HepG2 (cell line): ENCODE data around the gene YIF1A. TPM values are rescaled to one million over a fixed set of nuclear protein-coding genes. Genes with fewer than 3 reads are reported as not detected.

Experiments used
- CAMTA2 ChIP-seq: sonication (generic); formaldehyde crosslinking; IDR thresholded peaks from 2 replicates; pipeline ENCODE4 v1.4.0; 2020; ENCODE audit warnings: mild to moderate bottlenecking, missing genetic modification reagents, borderline replicate concordance
- ELF3 ChIP-seq: IDR thresholded peaks from 2 replicates; pipeline ENCODE4 v1.6.1; 2016; ENCODE audit warnings: missing genetic modification reagents, missing compliant biosample characterization
- HMG20A ChIP-seq: IDR thresholded peaks from 2 replicates; pipeline ENCODE4 v1.6.1; 2016; ENCODE audit warnings: borderline replicate concordance
- HOMEZ ChIP-seq: IDR thresholded peaks from 2 replicates; pipeline ENCODE4 v1.6.1; 2016; ENCODE audit warnings: low read depth
- MTF1 ChIP-seq: sonication (generic); formaldehyde crosslinking; IDR thresholded peaks from 2 replicates; pipeline ENCODE4 v1.5.0; 2020; ENCODE audit warnings: missing genetic modification reagents
- RBM22 ChIP-seq: fragments of 200-400 bp; formaldehyde crosslinking; optimal IDR thresholded peaks from 2 replicates; pipeline ENCODE3; 2017; ENCODE audit warnings: mild to moderate bottlenecking, low read length, moderate library complexity
- ZNF160 ChIP-seq: sonication (generic); formaldehyde crosslinking; IDR thresholded peaks from 2 replicates; pipeline ENCODE4 v1.8.0; 2022; ENCODE audit warnings: mild to moderate bottlenecking, inconsistent platforms, missing genetic modification reagents
- ZNF234 ChIP-seq: sonication (generic); formaldehyde crosslinking; conservative IDR thresholded peaks from 2 replicates; pipeline ENCODE4 v1.5.1; 2020; ENCODE audit warnings: mild to moderate bottlenecking, missing genetic modification reagents
- ZNF431 ChIP-seq: sonication (generic); formaldehyde crosslinking; IDR thresholded peaks from 2 replicates; pipeline ENCODE4 v1.9.0; 2022; ENCODE audit warnings: missing genetic modification reagents, low read depth, mild to moderate bottlenecking, borderline replicate concordance
- ZNF598 ChIP-seq: sonication (generic); formaldehyde crosslinking; IDR thresholded peaks from 2 replicates; pipeline ENCODE4 v1.5.1; 2020; ENCODE audit warnings: mild to moderate bottlenecking, missing genetic modification reagents, borderline replicate concordance
- ZNF670 ChIP-seq: sonication (generic); formaldehyde crosslinking; IDR thresholded peaks from 2 replicates; pipeline ENCODE4 v1.8.0; 2022; ENCODE audit warnings: mild to moderate bottlenecking, missing genetic modification reagents, borderline replicate concordance
- ZNF7 ChIP-seq: IDR thresholded peaks from 2 replicates; pipeline ENCODE4 v1.6.1; 2016; ENCODE audit warnings: missing biosample characterization, missing genetic modification reagents
- ZSCAN12 ChIP-seq: sonication (generic); formaldehyde crosslinking; IDR thresholded peaks from 2 replicates; pipeline ENCODE4 v1.9.0; 2021; ENCODE audit warnings: mild to moderate bottlenecking, missing genetic modification reagents
- polyA plus RNA-seq, 8 experiments: library from polyadenylated mRNA; depleted of rRNA in 3 of 8; stranded (reverse) in 7 of 8; unstranded in 1 of 8; fragments of >200 nt; fragmentation: Illumina TruSeq in 4 of 8; extraction: Trizol in 4 of 8; gene quantifications; 2 replicates each; pipeline versions ENCODE4 v1.2.1 to v1.2.3, GENCODE V29; 2011 to 2016; ENCODE audit warnings: low read depth in 4 of 8, missing spikeins in 1 of 8, mixed read lengths in 1 of 8; ENCODE audit not compliant: insufficient read depth in 1 of 8
- total RNA-seq, 5 experiments: library from RNA; depleted of rRNA; stranded (reverse); fragments of >200 nt; fragmentation: Illumina TruSeq; extraction: Trizol; gene quantifications; 2 replicates each; pipeline ENCODE4 v1.2.3, GENCODE V29; 2016; ENCODE audit warnings: low read depth in 1 of 5
- TF ChIP-seq, protein P1 (sequence below): sonication (generic); formaldehyde crosslinking; conservative IDR thresholded peaks from 2 replicates; pipeline ENCODE4 v1.4.0; 2020; ENCODE audit warnings: missing genetic modification reagents
- TF ChIP-seq, protein P2 (sequence below): sonication (generic); formaldehyde crosslinking; IDR thresholded peaks from 2 replicates; pipeline ENCODE4 v1.4.0; 2020; ENCODE audit warnings: missing genetic modification reagents
- TF ChIP-seq, protein P3 (sequence below): sonication (generic); formaldehyde crosslinking; IDR thresholded peaks from 2 replicates; pipeline ENCODE4 v1.4.0; 2020; ENCODE audit warnings: missing genetic modification reagents; ENCODE audit errors: not compliant biosample characterization
- TF ChIP-seq, protein P4 (sequence below): sonication (generic); formaldehyde crosslinking; IDR thresholded peaks from 2 replicates; pipeline ENCODE4 v1.5.1; 2020; ENCODE audit warnings: mild to moderate bottlenecking, missing genetic modification reagents
- TF ChIP-seq, protein P5 (sequence below): sonication (generic); formaldehyde crosslinking; IDR thresholded peaks from 2 replicates; pipeline ENCODE4 v1.8.1; 2022; ENCODE audit warnings: mild to moderate bottlenecking, missing genetic modification reagents

Gene YIF1A
- total and polyA plus RNA-seq, 2 of the 13 experiments (the other 11 are each of a cell fraction or from before 2014, with no cell fraction given), result 133 to 145 TPM

GRCh38 chr11:66328302-66329144 lies 39.6 kb upstream of the YIF1A start (continued):
- TF ChIP-seq, protein P1, sequence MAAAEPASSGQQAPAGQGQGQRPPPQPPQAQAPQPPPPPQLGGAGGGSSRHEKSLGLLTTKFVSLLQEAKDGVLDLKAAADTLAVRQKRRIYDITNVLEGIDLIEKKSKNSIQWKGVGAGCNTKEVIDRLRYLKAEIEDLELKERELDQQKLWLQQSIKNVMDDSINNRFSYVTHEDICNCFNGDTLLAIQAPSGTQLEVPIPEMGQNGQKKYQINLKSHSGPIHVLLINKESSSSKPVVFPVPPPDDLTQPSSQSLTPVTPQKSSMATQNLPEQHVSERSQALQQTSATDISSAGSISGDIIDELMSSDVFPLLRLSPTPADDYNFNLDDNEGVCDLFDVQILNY (CRISPR knock-in tag), result no peak
- peak; percentile 84 for TF ChIP-seq ELF3 (CRISPR knock-in tag)
- TF ChIP-seq HOMEZ (CRISPR knock-in tag), result no peak
- TF ChIP-seq, protein P2, sequence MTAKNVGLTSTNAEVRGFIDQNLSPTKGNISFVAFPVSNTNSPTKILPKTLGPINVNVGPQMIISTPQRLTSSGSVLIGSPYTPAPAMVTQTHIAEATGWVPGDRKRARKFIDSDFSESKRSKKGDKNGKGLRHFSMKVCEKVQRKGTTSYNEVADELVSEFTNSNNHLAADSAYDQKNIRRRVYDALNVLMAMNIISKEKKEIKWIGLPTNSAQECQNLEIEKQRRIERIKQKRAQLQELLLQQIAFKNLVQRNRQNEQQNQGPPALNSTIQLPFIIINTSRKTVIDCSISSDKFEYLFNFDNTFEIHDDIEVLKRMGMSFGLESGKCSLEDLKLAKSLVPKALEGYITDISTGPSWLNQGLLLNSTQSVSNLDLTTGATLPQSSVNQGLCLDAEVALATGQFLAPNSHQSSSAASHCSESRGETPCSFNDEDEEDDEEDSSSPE (CRISPR knock-in tag), result peak; percentile 85
- no peak for TF ChIP-seq ZNF234
- TF ChIP-seq, protein P3, sequence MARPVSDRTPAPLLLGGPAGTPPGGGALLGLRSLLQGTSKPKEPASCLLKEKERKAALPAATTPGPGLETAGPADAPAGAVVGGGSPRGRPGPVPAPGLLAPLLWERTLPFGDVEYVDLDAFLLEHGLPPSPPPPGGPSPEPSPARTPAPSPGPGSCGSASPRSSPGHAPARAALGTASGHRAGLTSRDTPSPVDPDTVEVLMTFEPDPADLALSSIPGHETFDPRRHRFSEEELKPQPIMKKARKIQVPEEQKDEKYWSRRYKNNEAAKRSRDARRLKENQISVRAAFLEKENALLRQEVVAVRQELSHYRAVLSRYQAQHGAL (CRISPR knock-in tag), result no peak
- no peak for TF ChIP-seq ZNF431 (CRISPR knock-in tag)
- no peak for TF ChIP-seq RBM22
- TF ChIP-seq, protein P4, sequence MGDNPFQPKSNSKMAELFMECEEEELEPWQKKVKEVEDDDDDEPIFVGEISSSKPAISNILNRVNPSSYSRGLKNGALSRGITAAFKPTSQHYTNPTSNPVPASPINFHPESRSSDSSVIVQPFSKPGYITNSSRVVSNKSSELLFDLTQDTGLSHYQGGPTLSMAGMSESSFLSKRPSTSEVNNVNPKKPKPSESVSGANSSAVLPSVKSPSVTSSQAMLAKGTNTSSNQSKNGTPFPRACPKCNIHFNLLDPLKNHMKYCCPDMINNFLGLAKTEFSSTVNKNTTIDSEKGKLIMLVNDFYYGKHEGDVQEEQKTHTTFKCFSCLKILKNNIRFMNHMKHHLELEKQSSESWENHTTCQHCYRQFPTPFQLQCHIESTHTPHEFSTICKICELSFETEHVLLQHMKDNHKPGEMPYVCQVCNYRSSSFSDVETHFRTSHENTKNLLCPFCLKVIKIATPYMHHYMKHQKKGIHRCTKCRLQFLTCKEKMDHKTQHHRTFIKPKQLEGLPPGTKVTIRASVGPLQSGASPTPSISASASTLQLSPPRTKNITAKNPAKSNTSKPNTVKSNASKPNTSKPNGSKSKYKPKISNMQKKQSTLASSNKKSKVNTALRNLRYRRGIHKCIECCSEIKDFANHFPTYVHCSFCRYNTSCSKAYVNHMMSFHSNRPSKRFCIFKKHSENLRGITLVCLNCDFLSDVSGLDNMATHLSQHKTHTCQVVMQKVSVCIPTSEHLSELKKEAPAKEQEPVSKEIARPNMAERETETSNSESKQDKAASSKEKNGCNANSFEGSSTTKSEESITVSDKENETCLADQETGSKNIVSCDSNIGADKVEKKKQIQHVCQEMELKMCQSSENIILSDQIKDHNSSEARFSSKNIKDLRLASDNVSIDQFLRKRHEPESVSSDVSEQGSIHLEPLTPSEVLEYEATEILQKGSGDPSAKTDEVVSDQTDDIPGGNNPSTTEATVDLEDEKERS (CRISPR knock-in tag), result 0 out of 2 replicates have a peak, but pooled peaks have one; percentile 12
- TF ChIP-seq, protein P5, sequence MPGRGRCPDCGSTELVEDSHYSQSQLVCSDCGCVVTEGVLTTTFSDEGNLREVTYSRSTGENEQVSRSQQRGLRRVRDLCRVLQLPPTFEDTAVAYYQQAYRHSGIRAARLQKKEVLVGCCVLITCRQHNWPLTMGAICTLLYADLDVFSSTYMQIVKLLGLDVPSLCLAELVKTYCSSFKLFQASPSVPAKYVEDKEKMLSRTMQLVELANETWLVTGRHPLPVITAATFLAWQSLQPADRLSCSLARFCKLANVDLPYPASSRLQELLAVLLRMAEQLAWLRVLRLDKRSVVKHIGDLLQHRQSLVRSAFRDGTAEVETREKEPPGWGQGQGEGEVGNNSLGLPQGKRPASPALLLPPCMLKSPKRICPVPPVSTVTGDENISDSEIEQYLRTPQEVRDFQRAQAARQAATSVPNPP, result no peak
- no peak for TF ChIP-seq CAMTA2
- TF ChIP-seq MTF1, result no peak
- TF ChIP-seq ZNF598, result no peak
- no peak for TF ChIP-seq HMG20A (CRISPR knock-in tag)
- TF ChIP-seq ZNF7, result no peak
- no peak for TF ChIP-seq ZNF670 (CRISPR knock-in tag)
- TF ChIP-seq ZSCAN12 (CRISPR knock-in tag), result no peak
- TF ChIP-seq ZNF160, result no peak
